Activated CD8-positive, alpha-beta T cell treated with anti-CD3 and anti-CD28 coated beads for 36 hours (primary cell): Measurements from ENCODE around the gene PIEZO1. TPM values are rescaled to one million over a fixed set of nuclear protein-coding genes. Genes with fewer than 3 reads are reported as not detected.

Source experiments
- ATAC-seq: fragments of 200-7000 bp; cut with Tn5 transposase; one replicate; pipeline ENCODE4 v1.10.0; 2021; ENCODE audit warnings: mild to moderate bottlenecking, moderate library complexity
- CTCF ChIA-PET: fragments of 350-600 bp; sonication (Branson Sonifier 250); formaldehyde crosslinking; loops from one replicate; lab custom pipeline; 2021; ENCODE audit warnings: antibody characterized with exemption; lab: Charles Lee
- POLR2A ChIA-PET: fragments of 350-600 bp; sonication (Branson Sonifier 250); formaldehyde crosslinking; loops from one replicate; lab custom pipeline; 2021; ENCODE audit warnings: antibody characterized with exemption; lab: Charles Lee
- DNase-seq: peaks from one replicate; pipeline ENCODE4 v3.0.0-alpha.2; 2020
- H3K27ac Mint-ChIP-seq: one replicate; pipeline ENCODE4 v1.8.0; 2021; ENCODE audit warnings: mild to moderate bottlenecking, mixed read lengths
- H3K27me3 Mint-ChIP-seq: one replicate; pipeline ENCODE4 v1.8.0; 2021; ENCODE audit warnings: mixed read lengths
- H3K36me3 Mint-ChIP-seq: one replicate; pipeline ENCODE4 v1.8.0; 2021; ENCODE audit warnings: low read depth, mixed read lengths
- H3K4me1 Mint-ChIP-seq: one replicate; pipeline ENCODE4 v1.8.0; 2021; ENCODE audit warnings: low read depth, mixed read lengths
- H3K4me3 Mint-ChIP-seq: one replicate; pipeline ENCODE4 v1.8.0; 2021; ENCODE audit warnings: mild to moderate bottlenecking, moderate library complexity, mixed read lengths
- H3K9me3 Mint-ChIP-seq: one replicate; pipeline ENCODE4 v1.8.0; 2021; ENCODE audit warnings: mixed read lengths
- CTCF ChIP-seq: fragments of 200-600 bp; IDR thresholded peaks from one replicate; pipeline ENCODE4 v1.8.0; 2022; ENCODE audit warnings: antibody characterized with exemption, mild to moderate bottlenecking
- intact Hi-C: fragments of 100-400 bp; cut with micrococcal nuclease; formaldehyde crosslinking; loops from one replicate; pipeline ENCODE4 v1.10.0; 2022
- total RNA-seq, 2 experiments: library from RNA; stranded (reverse); gene quantifications; one replicate each; pipeline ENCODE4 v1.2.3, GENCODE V29; 2021

PIEZO1 gene
- total RNA-seq, 2 experiments from 2014 or later = 87.7 to 91.8 TPM

GRCh38 chr16:88726981-88727380 is 58.0 kb downstream of the PIEZO1 start:
- H3K9me3 Mint-ChIP-seq = no peaks in the 10 kb centered on the region
- no peak overlapping the region for H3K4me3 Mint-ChIP-seq
- H3K27ac Mint-ChIP-seq = no peak overlapping the region
- no peak for ATAC-seq
- TF ChIP-seq CTCF = no peak
- H3K27me3 Mint-ChIP-seq = no peaks in the 10 kb centered on the region
- H3K4me1 Mint-ChIP-seq = no peaks in the 10 kb centered on the region
- ChIA-PET CTCF (no interaction called here), POLR2A (no interaction called here)
- no peak for DNase-seq
- peaks cover 17% of the 10 kb centered on the region for H3K36me3 Mint-ChIP-seq
- intact Hi-C loops = no loop called here

- no peak for ATAC-seq
- Mint-ChIP-seq H3K27ac (no peak overlapping the region), H3K27me3 (no peaks in the 10 kb centered on the region), H3K4me3 (no peak overlapping the region), H3K36me3 (peaks cover 16% of the 10 kb centered on the region), H3K4me1 (no peaks in the 10 kb centered on the region), H3K9me3 (no peaks in the 10 kb centered on the region)
- TF ChIP-seq CTCF = no peak
- intact Hi-C loops = no loop called here
- DNase-seq = no peak
- POLR2A ChIA-PET = no interaction called here
- CTCF ChIA-PET = no interaction called here
Measured at GRCh38 chr16:88726408-88726749, 58.6 kb downstream of the PIEZO1 start.

- Mint-ChIP-seq H3K9me3 (no peaks in the 10 kb centered on the region), H3K27ac (no peak overlapping the region), H3K4me3 (no peak overlapping the region), H3K36me3 (peaks cover 11% of the 10 kb centered on the region), H3K4me1 (no peaks in the 10 kb centered on the region), H3K27me3 (no peaks in the 10 kb centered on the region)
- DNase-seq = no peak
- ATAC-seq = no peak
- TF ChIP-seq CTCF = no peak
- intact Hi-C loops = no loop called here
- ChIA-PET CTCF (no interaction called here), POLR2A (no interaction called here)
Measured at GRCh38 chr16:88725609-88726407, 59.2 kb downstream of the PIEZO1 start.

GRCh38 chr16:88724855-88725555 is 60.0 kb downstream of the PIEZO1 start:
- peaks cover 16% of the 10 kb centered on the region for H3K36me3 Mint-ChIP-seq

More at GRCh38 chr16:88724855-88725555, 60.0 kb downstream of the PIEZO1 start:
- no peaks in the 10 kb centered on the region for H3K4me1 Mint-ChIP-seq
- ATAC-seq (no peak), DNase-seq (no peak)
- no peaks in the 10 kb centered on the region for H3K27me3 Mint-ChIP-seq
- ChIA-PET POLR2A (no interaction called here), CTCF (interaction anchor here (2.5 kb wide), 1 partner anchor 12 kb away, joined by 8 read pairs; no protein-coding TSS in a partner anchor)
- H3K4me3 Mint-ChIP-seq = no peak overlapping the region
- no peak overlapping the region for H3K27ac Mint-ChIP-seq
- no peak for TF ChIP-seq CTCF
- intact Hi-C loops = no loop called here
- no peaks in the 10 kb centered on the region for H3K9me3 Mint-ChIP-seq
